ENCODE results near the gene PKP1. TPM values are rescaled to one million over a fixed set of nuclear protein-coding genes. Genes with fewer than 3 reads are reported as not detected.

The PKP1 gene
- polyA plus RNA-seq, 3 donors: not detected

GRCh38 chr1:201357211-201357610 lies 73.9 kb downstream of the PKP1 start:
- H3K9ac ChIP-seq (ENCODE audit: insufficient read depth, low read length, poor library complexity, severe bottlenecking): no peak overlapping the region
- no peaks in the 10 kb centered on the region for H3K36me3 Mint-ChIP-seq
- no peaks in the 10 kb centered on the region for H3K4me1 Mint-ChIP-seq
- H3K9me3 Mint-ChIP-seq: peaks cover 0 to 1% (median 0%) of the 10 kb centered on the region in 7 donors
- no peak overlapping the region for H3K4me3 ChIP-seq (replicated peaks in 1 of 3; ENCODE audit: low read depth in 2 of 3, low read length in 3 of 3)
- H3K4me3 Mint-ChIP-seq: no peak overlapping the region
- H3K4me1 ChIP-seq (ENCODE audit: control insufficient read depth in 1 of 2, insufficient read depth in 2 of 2, low read length in 2 of 2): no peaks in the 10 kb centered on the region
- H3K27me3 Mint-ChIP-seq (ENCODE audit: low read depth in 3 of 3): peaks cover 2 to 10% (median 8%) of the 10 kb centered on the region in 3 donors
- no peaks in the 10 kb centered on the region for H3K36me3 ChIP-seq (replicated peaks in 1 of 2; ENCODE audit: control insufficient read depth in 1 of 2, insufficient read depth in 2 of 2, low read length in 2 of 2)
- intact Hi-C loops (cut with micrococcal nuclease): no loop called here
- over 99% methylated on average over 8 of the region's 8 CpGs for WGBS (ENCODE audit: insufficient coverage)
- H3K79me2 ChIP-seq (ENCODE audit: insufficient read depth, low read length): no peaks in the 10 kb centered on the region
- H3K27ac ChIP-seq (ENCODE audit: low read depth in 1 of 2, low read length in 2 of 2): no peak overlapping the region
- no peaks in the 10 kb centered on the region for H3K27me3 ChIP-seq (ENCODE audit: control insufficient read depth in 2 of 2, insufficient read depth in 2 of 2, low read length in 2 of 2)
- no peak overlapping the region for H3K27ac Mint-ChIP-seq
- no peak for DNase-seq
- no peak overlapping the region for H2AFZ ChIP-seq (ENCODE audit: insufficient read depth, low read depth, low read length, poor library complexity, severe bottlenecking)
- no peaks in the 10 kb centered on the region for H3K9me3 ChIP-seq (replicated peaks in 1 of 2; ENCODE audit: control insufficient read depth in 1 of 2, insufficient read depth in 1 of 2, low read length in 2 of 2)
- H3K4me2 ChIP-seq (replicated peaks; ENCODE audit: extremely low read depth, low read length, poor library complexity, severe bottlenecking): no peak overlapping the region
- no peak for TF ChIP-seq CTCF (IDR thresholded peaks at IDR 0.05)
- no peaks in the 10 kb centered on the region for H4K20me1 ChIP-seq (ENCODE audit: insufficient read depth, low read length)

GRCh38 chr1:201357636-201358348 lies 74.5 kb downstream of the PKP1 start:
- Mint-ChIP-seq H3K36me3 (no peaks in the 10 kb centered on the region), H3K9me3 (peaks cover 0 to 1% (median 0%) of the 10 kb centered on the region in 7 donors), H3K27ac (no peak overlapping the region), H3K4me3 (no peak overlapping the region), H3K27me3 (ENCODE audit: low read depth in 3 of 3) (peaks cover 2 to 10% (median 10%) of the 10 kb centered on the region in 3 donors), H3K4me1 (no peaks in the 10 kb centered on the region)
- H3K9ac ChIP-seq (ENCODE audit: insufficient read depth, low read length, poor library complexity, severe bottlenecking): no peak overlapping the region
- no peak overlapping the region for H3K4me3 ChIP-seq (replicated peaks in 1 of 3; ENCODE audit: low read depth in 2 of 3, low read length in 3 of 3)
- no peak for DNase-seq
- H3K36me3 ChIP-seq (replicated peaks in 1 of 2; ENCODE audit: control insufficient read depth in 1 of 2, insufficient read depth in 2 of 2, low read length in 2 of 2): no peaks in the 10 kb centered on the region
- WGBS (ENCODE audit: insufficient coverage): 62% methylated on average over 4 of the region's 10 CpGs
- no peaks in the 10 kb centered on the region for H3K79me2 ChIP-seq (ENCODE audit: insufficient read depth, low read length)
- H3K4me1 ChIP-seq (ENCODE audit: control insufficient read depth in 1 of 2, insufficient read depth in 2 of 2, low read length in 2 of 2): no peaks in the 10 kb centered on the region
- H3K27ac ChIP-seq (ENCODE audit: low read depth in 1 of 2, low read length in 2 of 2): no peak overlapping the region
- no peak overlapping the region for H3K4me2 ChIP-seq (replicated peaks; ENCODE audit: extremely low read depth, low read length, poor library complexity, severe bottlenecking)
- no peaks in the 10 kb centered on the region for H3K27me3 ChIP-seq (ENCODE audit: control insufficient read depth in 2 of 2, insufficient read depth in 2 of 2, low read length in 2 of 2)
- no peaks in the 10 kb centered on the region for H4K20me1 ChIP-seq (ENCODE audit: insufficient read depth, low read length)
- intact Hi-C loops (cut with micrococcal nuclease): no loop called here
- H2AFZ ChIP-seq (ENCODE audit: insufficient read depth, low read depth, low read length, poor library complexity, severe bottlenecking): no peak overlapping the region
- TF ChIP-seq CTCF (IDR thresholded peaks at IDR 0.05): no peak
- H3K9me3 ChIP-seq (replicated peaks in 1 of 2; ENCODE audit: control insufficient read depth in 1 of 2, insufficient read depth in 1 of 2, low read length in 2 of 2): no peaks in the 10 kb centered on the region

All from CD14-positive monocyte (primary cell).